Fibroblast of villous mesenchyme (primary cell): ENCODE data around the gene ZFP36L2. TPM values are rescaled to one million over a fixed set of nuclear protein-coding genes. Genes with fewer than 3 reads are reported as not detected.
A peak's percentile ranks its signal among the peaks of the same experiment; 100 is the strongest.

Experiments used
- DNase-seq: peaks from one replicate; pipeline ENCODE4 v3.0.0-alpha.2; 2010; ENCODE audit warnings: low read depth
- H3K4me3 ChIP-seq: 2 replicates; pipeline ENCODE4 v1.5.1; 2011; ENCODE audit warnings: low read depth, mild to moderate bottlenecking, low read length
- CTCF ChIP-seq: IDR thresholded peaks from 2 replicates; pipeline ENCODE4 v1.5.1; 2012; ENCODE audit warnings: low read depth, mild to moderate bottlenecking, low read length; ENCODE audit not compliant: insufficient read depth
- total RNA-seq: library from RNA; depleted of rRNA; stranded (reverse); fragments of >200 nt; gene quantifications from 2 replicates; pipeline ENCODE4 v1.2.3, GENCODE V29; 2012

Gene ZFP36L2
- total RNA-seq, 1 donor: 25.9 TPM

GRCh38 chr2:43269706-43270105 lies 43.3 kb upstream of the ZFP36L2 start:
- TF ChIP-seq CTCF: no peak
- peak; percentile 93 for DNase-seq
- no peak overlapping the region for H3K4me3 ChIP-seq

- peak; percentile 100 for DNase-seq
- peak overlapping the region; percentile 17 for H3K4me3 ChIP-seq
- TF ChIP-seq CTCF: peak; percentile 15
Observed at GRCh38 chr2:43269074-43269572, 42.7 kb upstream of the ZFP36L2 start.

- TF ChIP-seq CTCF: no peak
- no peak for DNase-seq
- peak overlapping the region; percentile 17 for H3K4me3 ChIP-seq
Observed at GRCh38 chr2:43268066-43268953, 41.9 kb upstream of the ZFP36L2 start.

- DNase-seq: no peak
- no peak overlapping the region for H3K4me3 ChIP-seq
- no peak for TF ChIP-seq CTCF
Observed at GRCh38 chr2:43267381-43267780, 41.0 kb upstream of the ZFP36L2 start.

GRCh38 chr2:43266711-43267111 lies 40.3 kb upstream of the ZFP36L2 start:
- DNase-seq: no peak
- no peak for TF ChIP-seq CTCF
- H3K4me3 ChIP-seq: no peak overlapping the region

- no peak for TF ChIP-seq CTCF
- no peak overlapping the region for H3K4me3 ChIP-seq
- DNase-seq: peak; percentile 94
Observed at GRCh38 chr2:43265421-43265820, 39.0 kb upstream of the ZFP36L2 start.

- peak; percentile 89 for DNase-seq
- H3K4me3 ChIP-seq: no peak overlapping the region
- no peak for TF ChIP-seq CTCF
Observed at GRCh38 chr2:43265001-43265400, 38.6 kb upstream of the ZFP36L2 start.
